Thoracic aorta (tissue), 2 donors: Measurements from ENCODE around the gene KRTAP9-7. TPM values are rescaled to one million over a fixed set of nuclear protein-coding genes. Genes with fewer than 3 reads are reported as not detected.
"Not testable (repeated sequence)": the region's sequence is repeated elsewhere in the genome, so short reads cannot be mapped to it uniquely, and the experiment has no call there.

ENCODE experiments used
- ATAC-seq: fragments of 150-250 bp; one replicate; pipeline ENCODE4 v1.8.0; 2017; ENCODE audit warnings: low read depth; ENCODE audit not compliant: insufficient number of reproducible peaks, low FRiP score
- DNase-seq: peaks from one replicate; pipeline ENCODE4 v3.0.0-alpha.2; 2020; ENCODE audit warnings: low spot score
- H3K27ac ChIP-seq, 2 donors: fragments of 200-600 bp; sonication (generic); 1 replicate in 1 of 2; 2 replicates in 1 of 2; pipeline ENCODE4 v1.5.1; 2016; ENCODE audit warnings: mild to moderate bottlenecking in 2 of 2, moderate library complexity in 2 of 2
- H3K27me3 ChIP-seq: fragments of 200-600 bp; sonication (generic); replicated peaks from 2 replicates; pipeline ENCODE4 v1.6.0; 2016; ENCODE audit warnings: mild to moderate bottlenecking; ENCODE audit not compliant: insufficient read depth
- H3K36me3 ChIP-seq: fragments of 200-600 bp; sonication (generic); one replicate; pipeline ENCODE4 v1.5.1; 2016
- H3K4me1 ChIP-seq, 2 donors: fragments of 200-600 bp; sonication (generic); 1 replicate in 1 of 2; 2 replicates in 1 of 2; pipeline versions ENCODE4 v1.5.1 to v1.6.0; 2016; ENCODE audit warnings: low read depth in 2 of 2, mild to moderate bottlenecking in 1 of 2; ENCODE audit not compliant: control insufficient read depth in 1 of 2
- H3K4me3 ChIP-seq: fragments of 200-600 bp; sonication (generic); 2 replicates; pipeline ENCODE4 v1.5.1; 2016; ENCODE audit warnings: mild to moderate bottlenecking
- H3K9me3 ChIP-seq: fragments of 200-600 bp; sonication (generic); 2 replicates; pipeline ENCODE4 v1.5.1; 2016
- CTCF ChIP-seq: fragments of 200-600 bp; sonication (generic); IDR thresholded peaks from one replicate; pipeline ENCODE4 v1.5.1; 2019; ENCODE audit warnings: antibody characterized with exemption
- total RNA-seq, 2 donors: library from RNA; depleted of rRNA; stranded (reverse); fragments of >200 nt; gene quantifications; one replicate each; pipeline versions ENCODE4 v1.1.0 to v1.2.3, GENCODE V29; 2016

The KRTAP9-7 gene
- total RNA-seq, 2 donors from 2014 or later: not detected

DNA sequence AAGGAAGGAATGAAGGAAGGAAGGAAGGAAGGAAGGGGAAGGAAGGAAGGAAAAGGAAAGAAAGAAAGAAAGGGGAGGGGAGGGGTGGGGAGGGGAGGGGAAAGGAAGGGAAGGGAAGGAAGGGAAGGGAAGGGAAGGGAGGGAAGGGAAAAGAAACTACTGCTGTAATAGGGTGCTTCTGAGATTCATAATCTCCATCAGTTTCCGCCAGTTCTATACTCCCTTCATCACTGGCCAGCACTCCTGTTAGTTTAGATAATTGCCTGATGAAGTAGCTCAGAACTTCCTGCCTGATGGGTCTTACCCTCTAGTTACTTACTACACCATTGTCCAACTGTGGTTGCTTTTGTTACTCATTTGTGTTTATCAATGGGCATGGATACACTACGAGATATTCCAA is 12.3 kb upstream of the KRTAP9-7 start:
- no peak for TF ChIP-seq CTCF
- ATAC-seq: no peak
- no peak overlapping the region for H3K4me3 ChIP-seq

GRCh38 chr17:41264599-41264998 is 10.9 kb upstream of the KRTAP9-7 start:
- no peak for TF ChIP-seq CTCF
- DNase-seq (no peak), ATAC-seq (no peak)
- Histone ChIP-seq H3K9me3 (no peaks in the 10 kb centered on the region), H3K4me1 (no peaks in the 10 kb centered on the region), H3K4me3 (no peak overlapping the region), H3K27ac (no peak overlapping the region), H3K27me3 (no peaks in the 10 kb centered on the region), H3K36me3 (no peaks in the 10 kb centered on the region)

More for the DNA sequence above, 12.3 kb upstream of the KRTAP9-7 start:
- Histone ChIP-seq H3K4me1 (no peaks in the 10 kb centered on the region), H3K27ac (no peak overlapping the region), H3K9me3 (no peaks in the 10 kb centered on the region), H3K27me3 (no peaks in the 10 kb centered on the region), H3K36me3 (no peaks in the 10 kb centered on the region)
- no peak for DNase-seq

- DNase-seq (no peak), ATAC-seq (no peak)
- Histone ChIP-seq H3K27ac (no peak within 1 kb of the TSS), H3K36me3 (no peaks in the 10 kb centered on the region), H3K4me3 (no peak within 1 kb of the TSS), H3K27me3 (no peaks in the 10 kb centered on the region), H3K4me1 (no peaks in the 10 kb centered on the region), H3K9me3 (no peaks in the 10 kb centered on the region)
- no peak for TF ChIP-seq CTCF
Observed at GRCh38 chr17:41265078-41265477, 10.4 kb upstream of the KRTAP9-7 start, which contains the start of gene KRTAP9-6. Gene KRTAP9-6 (plus strand): TSS chr17:41265378. CDS start chr17:41265378, 0 bp downstream.

DNA sequence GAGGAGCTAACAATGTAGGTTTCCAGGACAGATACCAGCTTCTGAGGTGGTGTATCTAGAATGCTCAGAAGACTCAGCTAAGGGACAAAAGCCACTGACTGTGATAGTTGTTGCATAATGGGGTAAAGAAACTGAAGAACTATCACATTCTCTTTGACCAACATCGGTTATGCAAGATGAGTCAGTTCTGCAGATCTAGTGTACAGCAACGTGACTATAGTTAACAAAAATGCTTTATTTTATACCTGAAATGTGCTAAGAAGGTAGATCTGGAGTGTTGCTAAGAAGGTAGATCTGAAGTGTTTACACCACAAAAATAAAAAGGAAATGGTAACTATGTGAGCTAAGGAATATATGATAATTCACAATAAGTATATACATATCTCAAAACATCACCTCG is 7.8 kb upstream of the KRTAP9-7 start:
- no peaks in the 10 kb centered on the region for H3K36me3 ChIP-seq
- no peaks in the 10 kb centered on the region for H3K27me3 ChIP-seq
- no peaks in the 10 kb centered on the region for H3K4me1 ChIP-seq
- TF ChIP-seq CTCF: no peak
- DNase-seq (no peak), ATAC-seq (no peak)
- H3K4me3 ChIP-seq: no peak overlapping the region
- no peaks in the 10 kb centered on the region for H3K9me3 ChIP-seq
- H3K27ac ChIP-seq: no peak overlapping the region

DNA sequence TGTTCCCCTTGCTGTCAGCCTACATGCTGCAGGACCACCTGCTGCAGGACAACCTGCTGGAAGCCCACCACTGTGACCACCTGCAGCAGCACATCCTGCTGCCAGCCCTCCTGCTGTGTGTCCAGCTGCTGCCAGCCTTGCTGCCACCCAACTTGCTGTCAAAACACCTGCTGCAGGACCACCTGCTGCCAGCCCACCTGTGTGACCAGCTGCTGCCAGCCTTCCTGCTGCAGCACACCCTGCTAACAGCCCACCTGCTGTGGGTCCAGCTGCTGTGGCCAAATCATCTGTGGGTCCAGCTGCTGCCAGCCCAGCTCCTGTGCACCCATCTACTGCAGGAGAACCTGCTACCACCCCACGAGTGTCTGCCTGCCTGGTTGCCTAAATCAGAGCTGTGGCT is 4.2 kb upstream of the KRTAP9-7 start:
- not testable (repeated sequence) for ATAC-seq, DNase-seq, H3K9me3 ChIP-seq, H3K27ac ChIP-seq, H3K4me3 ChIP-seq, H3K4me1 ChIP-seq, H3K27me3 ChIP-seq, H3K36me3 ChIP-seq

- ATAC-seq: no peak
- H3K27me3 ChIP-seq: no peaks in the 10 kb centered on the region
- DNase-seq: no peak
- H3K4me1 ChIP-seq: no peaks in the 10 kb centered on the region
- TF ChIP-seq CTCF: no peak
- H3K27ac ChIP-seq: no peak overlapping the region
- no peak overlapping the region for H3K4me3 ChIP-seq
- no peaks in the 10 kb centered on the region for H3K36me3 ChIP-seq
- H3K9me3 ChIP-seq: no peaks in the 10 kb centered on the region
Observed at GRCh38 chr17:41271858-41272257, 3.6 kb upstream of the KRTAP9-7 start.
